ENCODE measurements around the gene CALD1. TPM values are rescaled to one million over a fixed set of nuclear protein-coding genes. Genes with fewer than 3 reads are reported as not detected.
A peak's percentile ranks its signal among the peaks of the same experiment; 100 is the strongest.

Gene CALD1
- total RNA-seq, 1 donor from 2014 or later: 122 TPM

DNA sequence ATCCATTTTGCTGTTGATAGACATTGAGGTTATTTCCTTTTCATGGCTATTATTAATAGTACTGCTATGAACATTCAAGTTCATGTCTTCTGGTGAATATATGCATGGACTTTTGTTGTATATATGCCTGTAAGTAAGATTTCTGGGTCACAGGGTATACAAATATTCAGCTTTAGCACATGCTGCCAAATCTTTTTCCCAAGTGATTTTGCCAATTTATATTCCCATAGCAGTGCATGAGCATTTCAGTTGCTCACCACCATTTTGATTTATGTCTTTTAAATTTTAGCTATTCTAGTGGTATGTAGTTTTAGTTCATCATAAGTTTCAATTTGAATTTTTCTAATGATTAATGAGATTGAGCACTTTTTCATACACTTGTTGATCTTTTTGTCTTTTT, 59.9 kb downstream of the CALD1 start:
- no peaks in the 10 kb centered on the region for H3K9me3 ChIP-seq (replicated peaks)
- H3K27me3 ChIP-seq (ENCODE audit: low read depth): no peaks in the 10 kb centered on the region
- peak overlapping the region; percentile 50 for H3K27ac ChIP-seq (replicated peaks)
- intact Hi-C loops (cut with micrococcal nuclease): no loop called here
- H3K36me3 ChIP-seq: peaks cover 2% of the 10 kb centered on the region
- H3K4me1 ChIP-seq: peaks cover 90% of the 10 kb centered on the region
- TF ChIP-seq, protein P1, sequence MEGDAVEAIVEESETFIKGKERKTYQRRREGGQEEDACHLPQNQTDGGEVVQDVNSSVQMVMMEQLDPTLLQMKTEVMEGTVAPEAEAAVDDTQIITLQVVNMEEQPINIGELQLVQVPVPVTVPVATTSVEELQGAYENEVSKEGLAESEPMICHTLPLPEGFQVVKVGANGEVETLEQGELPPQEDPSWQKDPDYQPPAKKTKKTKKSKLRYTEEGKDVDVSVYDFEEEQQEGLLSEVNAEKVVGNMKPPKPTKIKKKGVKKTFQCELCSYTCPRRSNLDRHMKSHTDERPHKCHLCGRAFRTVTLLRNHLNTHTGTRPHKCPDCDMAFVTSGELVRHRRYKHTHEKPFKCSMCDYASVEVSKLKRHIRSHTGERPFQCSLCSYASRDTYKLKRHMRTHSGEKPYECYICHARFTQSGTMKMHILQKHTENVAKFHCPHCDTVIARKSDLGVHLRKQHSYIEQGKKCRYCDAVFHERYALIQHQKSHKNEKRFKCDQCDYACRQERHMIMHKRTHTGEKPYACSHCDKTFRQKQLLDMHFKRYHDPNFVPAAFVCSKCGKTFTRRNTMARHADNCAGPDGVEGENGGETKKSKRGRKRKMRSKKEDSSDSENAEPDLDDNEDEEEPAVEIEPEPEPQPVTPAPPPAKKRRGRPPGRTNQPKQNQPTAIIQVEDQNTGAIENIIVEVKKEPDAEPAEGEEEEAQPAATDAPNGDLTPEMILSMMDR (IDR thresholded peaks at IDR 0.05; ENCODE audit: borderline replicate concordance): no peak
- no peak overlapping the region for H3K4me3 ChIP-seq
- DNase-seq: no peak

DNA sequence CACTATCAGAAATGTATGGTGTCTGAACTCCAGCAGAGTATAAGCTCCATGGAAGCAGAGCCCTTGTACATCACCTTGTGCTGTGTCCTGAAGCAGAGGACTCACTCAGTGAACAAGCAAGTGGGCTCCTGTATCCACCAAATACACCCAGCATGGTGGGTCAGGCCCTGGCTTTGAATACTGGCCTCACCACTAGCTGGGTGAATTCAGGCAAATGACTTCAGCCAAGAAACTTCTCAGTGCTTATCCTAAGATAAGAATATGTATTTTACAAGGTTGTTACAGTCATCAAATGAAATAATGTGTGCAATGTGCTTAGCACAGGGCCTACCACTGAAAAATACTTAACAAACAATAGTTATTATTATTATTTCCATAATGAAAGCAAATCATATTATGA, 62.6 kb downstream of the CALD1 start:
- intact Hi-C loops (cut with micrococcal nuclease): no loop called here

DNA sequence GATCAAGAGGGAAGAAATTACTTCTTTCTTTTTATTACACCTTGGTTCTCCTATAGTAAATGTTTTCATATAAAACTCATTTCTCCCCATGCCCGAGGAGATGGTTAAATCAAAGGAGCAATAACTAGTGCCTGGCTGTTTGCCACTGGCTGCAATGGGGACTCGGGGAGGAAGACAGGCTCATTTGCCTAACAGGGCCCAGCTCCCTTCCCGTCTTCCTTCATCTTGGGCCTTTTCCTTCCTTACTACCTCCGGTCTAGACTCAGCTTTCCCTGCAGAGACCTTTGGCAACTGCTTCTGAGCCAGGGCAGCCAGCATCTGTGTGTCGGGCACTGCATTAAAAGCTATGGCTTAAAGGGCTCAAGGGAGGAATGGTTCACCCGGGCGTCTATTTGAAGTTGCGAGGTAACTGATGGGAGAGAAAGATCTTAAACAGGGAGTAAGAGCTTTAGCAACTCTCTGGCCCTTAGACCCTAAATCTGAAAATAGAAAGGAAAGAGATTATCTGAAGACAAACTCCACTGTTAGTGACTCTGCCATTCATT, 63.5 kb downstream of the CALD1 start:
- H3K4me1 ChIP-seq: peaks cover 92% of the 10 kb centered on the region
- peaks cover 21% of the 10 kb centered on the region for H3K36me3 ChIP-seq
- peak overlapping the region; percentile 50 for H3K27ac ChIP-seq (replicated peaks)
- TF ChIP-seq, protein P1 (IDR thresholded peaks at IDR 0.05; ENCODE audit: borderline replicate concordance): no peak
- H3K9me3 ChIP-seq (replicated peaks): no peaks in the 10 kb centered on the region
- DNase-seq: no peak
- intact Hi-C loops (cut with micrococcal nuclease): no loop called here
- H3K27me3 ChIP-seq (ENCODE audit: low read depth): no peaks in the 10 kb centered on the region
- peak overlapping the region; percentile 24 for H3K4me3 ChIP-seq

More for the DNA sequence above, 62.6 kb downstream of the CALD1 start:
- Histone ChIP-seq H3K27ac (replicated peaks) (peak overlapping the region; percentile 50), H3K4me3 (no peak overlapping the region), H3K9me3 (replicated peaks) (no peaks in the 10 kb centered on the region), H3K4me1 (peaks cover 90% of the 10 kb centered on the region), H3K36me3 (peaks cover 21% of the 10 kb centered on the region), H3K27me3 (ENCODE audit: low read depth) (no peaks in the 10 kb centered on the region)
- no peak for DNase-seq
- TF ChIP-seq, protein P1 (IDR thresholded peaks at IDR 0.05; ENCODE audit: borderline replicate concordance): no peak

DNA sequence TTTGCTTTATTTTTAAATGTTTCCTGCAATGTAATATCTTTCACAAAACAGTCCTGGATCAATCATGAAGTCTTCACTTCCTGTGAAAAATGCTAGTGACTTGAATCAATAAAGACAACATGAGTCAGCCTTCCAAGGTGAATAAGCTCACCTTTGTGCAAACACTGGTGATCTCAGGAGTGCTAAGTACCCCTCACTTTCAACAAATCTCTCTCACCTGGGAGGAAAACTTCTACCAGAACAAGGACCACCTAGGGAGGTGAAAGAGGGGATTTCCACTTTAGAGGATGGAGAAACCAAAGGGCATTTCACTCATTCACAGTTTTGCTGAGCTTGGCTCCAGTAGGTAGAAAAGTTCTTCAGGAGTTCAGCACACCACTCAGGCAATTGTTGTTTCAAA, 64.8 kb downstream of the CALD1 start:
- Histone ChIP-seq H3K4me1 (peaks cover 91% of the 10 kb centered on the region), H3K4me3 (no peak overlapping the region), H3K36me3 (peaks cover 21% of the 10 kb centered on the region), H3K27ac (replicated peaks) (peak overlapping the region; percentile 6), H3K27me3 (ENCODE audit: low read depth) (no peaks in the 10 kb centered on the region), H3K9me3 (replicated peaks) (no peaks in the 10 kb centered on the region)
- intact Hi-C loops (cut with micrococcal nuclease): no loop called here
- DNase-seq: no peak
- TF ChIP-seq, protein P1 (IDR thresholded peaks at IDR 0.05; ENCODE audit: borderline replicate concordance): no peak

DNA sequence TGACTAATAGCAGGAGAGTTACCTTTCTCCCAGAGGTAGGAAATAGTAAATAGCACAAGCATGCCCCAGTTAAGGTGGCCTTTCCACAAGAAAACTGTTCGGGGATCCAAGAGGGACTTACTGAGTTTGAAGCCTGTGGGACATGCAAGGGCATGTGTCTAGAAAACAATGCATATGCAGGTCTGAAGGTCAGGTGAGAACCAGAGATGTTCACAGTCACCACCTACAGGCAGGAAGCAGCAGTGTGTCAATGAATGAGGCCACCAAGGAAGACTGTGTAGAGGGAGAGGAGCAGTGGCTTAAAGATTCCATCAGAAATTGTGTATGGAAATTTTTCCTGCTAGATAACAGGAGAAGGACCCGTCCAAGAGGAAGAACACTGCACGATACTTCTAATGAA, 66.0 kb downstream of the CALD1 start:
- peaks cover 24% of the 10 kb centered on the region for H3K36me3 ChIP-seq
- TF ChIP-seq, protein P1 (IDR thresholded peaks at IDR 0.05; ENCODE audit: borderline replicate concordance): peak; percentile 37
- peaks cover 81% of the 10 kb centered on the region for H3K4me1 ChIP-seq
- no peaks in the 10 kb centered on the region for H3K27me3 ChIP-seq (ENCODE audit: low read depth)
- no peak for DNase-seq
- no peaks in the 10 kb centered on the region for H3K9me3 ChIP-seq (replicated peaks)
- intact Hi-C loops (cut with micrococcal nuclease): no loop called here
- no peak overlapping the region for H3K27ac ChIP-seq (replicated peaks)
- H3K4me3 ChIP-seq: no peak overlapping the region

Data from left ventricle myocardium inferior (tissue), 1 donor.